Peyer's patch (tissue), 4 donors: ENCODE data around the gene FAT3.

ENCODE experiments used
- POLR2A ChIP-seq, 2 donors: fragments of 450-650 bp; IDR thresholded peaks; one replicate each; pipeline ENCODE4 v1.5.1; 2017; ENCODE audit warnings: antibody characterized with exemption in 2 of 2, mild to moderate bottlenecking in 2 of 2, moderate library complexity in 2 of 2
- TF ChIP-seq, protein P1 (sequence below), 6 experiments: fragments of 450-650 bp in 4 of 6; fragments of 200-600 bp in 2 of 6; sonication (generic) in 1 of 6; IDR thresholded peaks; one replicate each; pipeline ENCODE4 v1.5.1; 2017 to 2019; ENCODE audit warnings: antibody characterized with exemption in 6 of 6, mild to moderate bottlenecking in 3 of 6, moderate library complexity in 1 of 6

DNA sequence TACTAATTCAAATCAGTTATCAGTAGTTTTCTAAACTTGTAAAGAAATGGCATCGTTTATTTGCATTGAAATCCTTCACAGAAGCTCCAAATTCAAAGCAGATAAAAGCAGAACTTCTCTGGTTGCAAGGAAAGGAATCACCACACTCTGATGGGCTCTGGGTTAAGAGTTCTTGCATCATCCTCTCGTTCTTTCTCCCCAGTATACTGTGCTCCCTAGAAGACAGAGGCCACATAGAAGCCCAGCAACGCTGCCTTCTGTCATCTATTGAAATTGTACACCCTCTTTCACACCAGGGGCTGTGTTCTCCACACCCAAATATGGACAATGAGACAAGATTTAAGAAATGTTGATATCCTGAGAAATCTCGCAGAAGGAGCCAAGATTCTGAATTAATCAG, 29.3 kb downstream of the FAT3 start:
- TF ChIP-seq, protein P1, sequence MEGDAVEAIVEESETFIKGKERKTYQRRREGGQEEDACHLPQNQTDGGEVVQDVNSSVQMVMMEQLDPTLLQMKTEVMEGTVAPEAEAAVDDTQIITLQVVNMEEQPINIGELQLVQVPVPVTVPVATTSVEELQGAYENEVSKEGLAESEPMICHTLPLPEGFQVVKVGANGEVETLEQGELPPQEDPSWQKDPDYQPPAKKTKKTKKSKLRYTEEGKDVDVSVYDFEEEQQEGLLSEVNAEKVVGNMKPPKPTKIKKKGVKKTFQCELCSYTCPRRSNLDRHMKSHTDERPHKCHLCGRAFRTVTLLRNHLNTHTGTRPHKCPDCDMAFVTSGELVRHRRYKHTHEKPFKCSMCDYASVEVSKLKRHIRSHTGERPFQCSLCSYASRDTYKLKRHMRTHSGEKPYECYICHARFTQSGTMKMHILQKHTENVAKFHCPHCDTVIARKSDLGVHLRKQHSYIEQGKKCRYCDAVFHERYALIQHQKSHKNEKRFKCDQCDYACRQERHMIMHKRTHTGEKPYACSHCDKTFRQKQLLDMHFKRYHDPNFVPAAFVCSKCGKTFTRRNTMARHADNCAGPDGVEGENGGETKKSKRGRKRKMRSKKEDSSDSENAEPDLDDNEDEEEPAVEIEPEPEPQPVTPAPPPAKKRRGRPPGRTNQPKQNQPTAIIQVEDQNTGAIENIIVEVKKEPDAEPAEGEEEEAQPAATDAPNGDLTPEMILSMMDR (IDR thresholded peaks at IDR 0.05): no peak
- TF ChIP-seq POLR2A (IDR thresholded peaks at IDR 0.05): no peak
